ENCODE data around the gene ARMS2. TPM values are rescaled to one million over a fixed set of nuclear protein-coding genes. Genes with fewer than 3 reads are reported as not detected.

The ARMS2 gene
- total RNA-seq, 1 donor from 2014 or later, result not detected

DNA sequence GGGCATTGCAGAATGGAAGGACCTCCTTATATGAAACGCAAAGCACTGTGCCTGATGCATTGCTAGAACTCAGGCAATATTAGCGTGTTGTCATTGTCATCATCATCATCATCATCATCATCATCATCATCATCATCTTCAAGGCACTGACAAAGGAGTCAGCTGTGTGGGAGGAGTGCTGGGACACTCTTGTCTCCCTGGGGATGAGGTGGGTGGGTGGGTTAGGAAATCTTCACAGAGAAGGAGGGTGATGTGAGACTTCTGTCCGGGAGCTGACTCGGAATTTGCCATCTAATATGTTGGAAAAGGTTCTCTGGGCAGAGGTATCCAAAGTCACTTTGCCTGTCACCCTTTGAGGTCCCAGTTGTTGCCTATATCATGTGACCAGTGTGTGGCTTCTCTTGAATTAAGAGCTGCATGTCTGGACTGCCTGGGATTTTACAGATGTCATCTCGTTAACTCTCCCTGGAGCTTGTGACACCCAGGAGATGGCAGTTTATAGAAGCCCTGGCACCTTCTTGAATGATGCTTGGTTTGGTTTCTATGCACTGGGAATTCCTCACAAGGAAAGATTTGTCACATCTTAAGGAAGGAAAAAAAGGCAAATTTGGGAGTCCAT is 14.0 kb downstream of the ARMS2 start:
- no peak for DNase-seq (ENCODE audit: low spot score)
- intact Hi-C loops (cut with micrococcal nuclease), result loop anchor here (10.0 kb wide), 1 partner anchor 666 kb away; the partner anchor contains the start of gene HMX3
- no peaks in the 10 kb centered on the region for H3K9me3 Mint-ChIP-seq
- H3K4me3 Mint-ChIP-seq, result no peak overlapping the region
- H3K27me3 Mint-ChIP-seq (ENCODE audit: insufficient read depth), result peaks cover 35% of the 10 kb centered on the region
- no peaks in the 10 kb centered on the region for H3K36me3 Mint-ChIP-seq (ENCODE audit: low read depth)
- no peak overlapping the region for H3K27ac Mint-ChIP-seq
- no peaks in the 10 kb centered on the region for H3K4me1 Mint-ChIP-seq (ENCODE audit: low read depth)

DNA sequence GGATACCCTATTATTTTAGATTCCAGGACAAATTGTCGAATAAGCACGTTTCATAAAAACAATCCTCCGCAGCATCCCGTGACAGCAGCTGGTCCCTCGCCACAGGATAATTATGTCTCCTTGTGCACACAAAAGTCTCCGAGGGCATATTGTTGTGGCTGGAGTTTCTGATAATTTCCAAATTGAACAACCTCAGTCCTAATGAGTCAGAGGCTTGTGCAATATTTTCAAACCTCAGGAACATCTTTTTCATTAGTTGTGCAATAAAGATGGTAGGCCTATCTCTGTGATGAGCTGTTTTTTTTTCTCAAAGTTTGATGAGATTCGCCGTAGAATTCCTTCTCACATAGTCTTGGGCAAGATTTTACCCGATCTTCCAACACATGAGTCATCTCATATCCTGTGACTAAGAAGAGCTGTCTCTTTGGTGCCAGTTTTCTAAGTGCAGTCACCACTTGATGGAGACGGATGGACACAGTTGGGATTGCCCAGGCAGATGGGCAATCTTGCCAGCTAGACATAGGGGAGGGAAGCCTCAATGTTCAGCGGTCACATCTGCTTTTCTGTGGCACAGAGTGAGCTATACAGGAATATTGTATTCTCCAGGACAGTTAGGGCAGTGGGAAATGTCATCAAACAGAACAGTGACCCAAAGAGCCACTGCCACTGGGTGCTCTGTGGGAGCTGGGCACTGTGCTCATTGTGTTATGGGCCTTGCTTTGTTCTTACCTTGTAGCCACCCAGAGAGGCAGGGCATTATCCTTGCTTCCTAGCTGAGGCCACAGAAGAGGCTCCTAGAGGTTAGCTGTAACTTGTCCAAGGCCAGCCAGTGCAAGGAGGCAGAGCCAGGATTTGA is 14.7 kb downstream of the ARMS2 start:
- intact Hi-C loops (cut with micrococcal nuclease), result loop anchor here (10.0 kb wide), 1 partner anchor 666 kb away; the partner anchor contains the start of gene HMX3
- H3K27me3 Mint-ChIP-seq (ENCODE audit: insufficient read depth), result peaks cover 36% of the 10 kb centered on the region

DNA sequence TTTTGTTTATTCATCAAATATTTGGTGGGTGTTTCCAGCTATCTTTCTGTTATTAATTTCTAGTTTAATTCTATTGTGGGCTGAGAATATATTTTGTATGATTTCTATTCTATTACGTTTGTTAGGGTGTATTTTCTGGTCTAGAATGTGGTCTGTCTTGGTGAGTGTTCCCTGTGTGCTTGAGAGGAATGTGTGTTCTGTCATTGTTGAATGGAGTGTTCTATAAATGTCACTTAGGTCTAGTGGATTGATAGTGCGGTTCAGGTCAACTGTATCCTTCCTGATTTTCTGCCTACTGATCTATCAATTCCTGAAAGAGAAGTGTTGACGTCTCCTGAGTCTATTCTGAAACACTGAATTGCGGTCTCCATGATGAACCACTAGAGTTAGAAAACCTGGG is 15.4 kb downstream of the ARMS2 start:
- H3K9me3 Mint-ChIP-seq, result no peaks in the 10 kb centered on the region
- no peak overlapping the region for H3K4me3 Mint-ChIP-seq
- H3K4me1 Mint-ChIP-seq (ENCODE audit: low read depth), result no peaks in the 10 kb centered on the region
- H3K36me3 Mint-ChIP-seq (ENCODE audit: low read depth), result no peaks in the 10 kb centered on the region
- H3K27ac Mint-ChIP-seq, result no peak overlapping the region
- H3K27me3 Mint-ChIP-seq (ENCODE audit: insufficient read depth), result peaks cover 35% of the 10 kb centered on the region
- intact Hi-C loops (cut with micrococcal nuclease), result loop anchor here (10.0 kb wide), 1 partner anchor 665 kb away; the partner anchor contains the start of gene HMX3
- DNase-seq (ENCODE audit: low spot score), result no peak

More for the DNA sequence above, 14.7 kb downstream of the ARMS2 start:
- Mint-ChIP-seq H3K4me3 (no peak overlapping the region), H3K36me3 (ENCODE audit: low read depth) (no peaks in the 10 kb centered on the region), H3K9me3 (no peaks in the 10 kb centered on the region), H3K27ac (no peak overlapping the region), H3K4me1 (ENCODE audit: low read depth) (no peaks in the 10 kb centered on the region)
- DNase-seq (ENCODE audit: low spot score), result no peak

DNA sequence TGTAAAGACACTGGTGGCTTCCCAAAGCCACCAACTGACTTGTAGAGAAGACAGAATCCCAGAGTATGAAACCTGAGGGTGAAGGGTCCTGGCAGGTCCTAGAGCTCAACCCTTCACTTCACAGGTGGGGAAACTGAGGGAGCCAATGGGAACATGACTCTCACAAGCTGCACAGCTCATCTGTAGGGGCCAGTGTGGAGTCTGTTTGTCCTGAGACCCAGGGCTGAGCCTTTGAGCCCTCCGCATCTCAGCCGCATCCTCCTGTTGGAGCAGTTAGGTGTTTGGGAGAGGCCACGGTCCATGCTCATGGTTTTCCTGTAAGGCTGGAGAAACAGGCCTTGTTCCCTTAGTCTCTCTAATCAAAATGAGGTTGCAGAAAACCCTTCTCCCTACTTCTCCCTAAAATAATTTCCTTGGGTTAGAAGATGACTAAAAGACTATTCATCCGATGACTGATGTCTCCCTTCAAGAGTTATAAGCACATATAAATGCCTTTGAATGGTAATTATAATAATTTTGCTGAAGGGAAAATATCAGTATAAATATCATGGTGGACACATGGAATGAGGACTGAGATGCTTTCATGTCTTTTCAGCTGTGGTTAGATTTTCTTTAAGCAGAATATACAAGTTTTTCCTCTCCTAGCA is 17.2 kb downstream of the ARMS2 start:
- Mint-ChIP-seq H3K4me1 (ENCODE audit: low read depth) (no peaks in the 10 kb centered on the region), H3K27me3 (ENCODE audit: insufficient read depth) (peaks cover 34% of the 10 kb centered on the region), H3K9me3 (no peaks in the 10 kb centered on the region), H3K36me3 (ENCODE audit: low read depth) (no peaks in the 10 kb centered on the region), H3K4me3 (no peak overlapping the region), H3K27ac (no peak overlapping the region)
- DNase-seq (ENCODE audit: low spot score), result no peak
- intact Hi-C loops (cut with micrococcal nuclease), result no loop called here

DNA sequence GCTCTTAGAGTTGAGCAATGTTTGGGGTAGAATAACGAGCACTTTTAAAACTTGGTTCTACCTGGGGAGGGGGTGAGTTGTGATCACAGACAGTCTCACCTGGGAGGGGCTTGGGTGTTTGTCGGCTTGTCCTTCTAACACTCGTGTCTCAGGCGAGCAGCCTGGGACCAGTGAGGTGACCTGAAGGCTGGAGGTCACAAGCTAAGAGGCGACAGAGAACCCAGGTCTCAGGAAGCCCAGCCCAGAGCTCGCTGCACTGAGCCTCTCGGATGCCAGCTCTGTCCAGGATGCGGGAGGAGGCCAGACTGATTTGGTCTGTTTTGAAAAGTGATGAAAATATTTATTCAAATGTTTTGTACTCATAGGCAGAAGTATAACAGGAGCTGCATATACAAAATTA is 18.7 kb downstream of the ARMS2 start:
- no peaks in the 10 kb centered on the region for H3K4me1 Mint-ChIP-seq (ENCODE audit: low read depth)

DNA sequence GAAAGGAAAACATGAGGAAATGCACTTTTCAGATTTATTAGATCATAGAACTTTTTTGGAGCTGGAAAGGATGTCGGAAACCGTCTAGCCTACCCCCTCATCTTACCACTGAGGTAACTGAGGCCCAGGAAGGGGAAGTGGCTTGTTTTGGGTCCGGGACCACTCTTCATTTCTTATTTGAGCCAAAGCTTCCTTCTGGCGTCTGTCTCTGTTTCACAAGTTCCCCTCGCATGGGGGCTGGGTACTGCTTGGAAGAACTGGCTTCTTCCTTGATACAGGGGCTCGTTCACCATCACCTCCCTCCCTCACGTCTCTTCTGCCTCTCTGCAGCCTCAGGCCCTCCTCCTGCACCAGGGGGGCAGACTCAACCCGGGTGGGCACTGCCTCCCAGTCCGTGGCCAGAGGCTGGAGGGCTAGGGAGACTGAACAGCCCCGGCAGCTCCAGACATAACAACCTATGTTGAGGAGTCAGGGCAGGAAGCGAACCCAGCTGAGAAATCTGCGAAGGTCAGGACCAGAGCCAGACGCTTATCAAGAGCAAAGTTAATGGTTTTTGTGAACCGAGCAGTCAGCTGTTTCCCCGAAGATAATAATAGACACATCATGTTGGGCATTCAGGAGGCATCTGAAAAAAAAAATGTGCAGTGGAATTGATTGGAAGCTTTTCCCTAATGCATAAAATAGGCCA is 19.8 kb downstream of the ARMS2 start:
- H3K4me1 Mint-ChIP-seq (ENCODE audit: low read depth), result no peaks in the 10 kb centered on the region
- peaks cover 29% of the 10 kb centered on the region for H3K27me3 Mint-ChIP-seq (ENCODE audit: insufficient read depth)
- no peak overlapping the region for H3K27ac Mint-ChIP-seq
- no peak overlapping the region for H3K4me3 Mint-ChIP-seq
- intact Hi-C loops (cut with micrococcal nuclease), result no loop called here
- no peak for DNase-seq (ENCODE audit: low spot score)
- no peaks in the 10 kb centered on the region for H3K36me3 Mint-ChIP-seq (ENCODE audit: low read depth)
- no peaks in the 10 kb centered on the region for H3K9me3 Mint-ChIP-seq

More for the DNA sequence above, 18.7 kb downstream of the ARMS2 start:
- Mint-ChIP-seq H3K4me3 (no peak overlapping the region), H3K27me3 (ENCODE audit: insufficient read depth) (peaks cover 29% of the 10 kb centered on the region), H3K9me3 (no peaks in the 10 kb centered on the region), H3K27ac (no peak overlapping the region), H3K36me3 (ENCODE audit: low read depth) (no peaks in the 10 kb centered on the region)
- intact Hi-C loops (cut with micrococcal nuclease), result no loop called here
- DNase-seq (ENCODE audit: low spot score), result no peak

DNA sequence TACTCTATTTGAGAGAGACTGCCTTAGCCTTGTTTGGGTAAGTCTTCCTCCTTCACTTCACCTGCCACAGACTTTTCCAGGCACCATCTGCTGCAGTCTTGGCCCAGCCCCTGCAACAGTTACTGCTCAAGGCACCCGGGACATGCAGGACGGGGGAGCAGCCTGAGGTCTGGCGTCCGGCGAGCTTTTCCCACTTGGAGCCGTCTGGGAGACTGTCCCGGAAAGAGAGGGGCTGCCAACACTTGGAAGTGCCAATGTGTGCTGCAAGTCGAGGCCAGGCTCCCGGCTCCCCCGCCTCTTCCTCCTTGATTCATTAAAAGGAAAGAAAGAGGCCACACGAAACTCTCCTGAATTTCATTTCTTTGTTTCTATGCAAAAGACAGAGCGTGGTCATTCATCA is 20.6 kb downstream of the ARMS2 start:
- no peak overlapping the region for H3K4me3 Mint-ChIP-seq
- H3K27me3 Mint-ChIP-seq (ENCODE audit: insufficient read depth), result peaks cover 24% of the 10 kb centered on the region
- H3K36me3 Mint-ChIP-seq (ENCODE audit: low read depth), result no peaks in the 10 kb centered on the region
- no peaks in the 10 kb centered on the region for H3K9me3 Mint-ChIP-seq
- DNase-seq (ENCODE audit: low spot score), result no peak
- H3K27ac Mint-ChIP-seq, result no peak overlapping the region
- no peaks in the 10 kb centered on the region for H3K4me1 Mint-ChIP-seq (ENCODE audit: low read depth)
- intact Hi-C loops (cut with micrococcal nuclease), result no loop called here

DNA sequence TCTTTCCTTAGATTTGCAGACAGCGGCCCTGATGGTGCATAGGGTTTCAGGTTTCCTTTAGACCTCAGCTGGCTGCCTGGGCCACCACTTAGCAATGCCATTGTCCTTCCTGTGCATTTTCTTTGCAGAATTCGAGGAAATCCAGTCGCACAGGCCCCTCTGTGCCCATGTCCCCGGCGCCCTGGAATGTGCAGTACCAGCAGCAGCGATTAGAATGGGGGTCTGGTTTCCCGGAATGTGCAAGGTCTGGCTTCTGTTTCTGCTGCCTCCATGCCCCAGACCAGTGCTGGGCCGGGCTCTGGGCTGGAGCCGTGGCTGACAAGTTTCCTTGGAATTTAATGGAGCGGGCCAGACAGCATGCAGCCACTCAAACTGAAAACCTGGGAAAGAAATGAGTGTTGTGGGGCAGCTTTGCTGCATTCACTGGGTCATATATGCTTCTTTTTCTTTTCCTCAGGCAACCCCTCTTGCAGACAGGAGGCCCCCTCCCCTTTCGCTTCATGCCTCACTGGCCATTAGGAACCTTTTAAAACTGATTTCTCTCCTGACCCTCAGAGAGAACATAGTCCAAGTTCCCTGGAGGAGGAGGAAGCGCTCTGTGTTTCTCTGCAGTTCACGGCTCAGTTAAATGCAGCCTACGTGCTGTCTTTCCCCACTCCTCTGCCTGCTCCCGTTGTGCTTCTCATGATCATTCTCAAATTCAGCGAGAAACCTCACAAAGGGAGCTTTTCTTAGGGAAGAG is 21.3 kb downstream of the ARMS2 start:
- intact Hi-C loops (cut with micrococcal nuclease), result no loop called here
- Mint-ChIP-seq H3K27me3 (ENCODE audit: insufficient read depth) (peaks cover 22% of the 10 kb centered on the region), H3K4me3 (no peak overlapping the region)

DNA sequence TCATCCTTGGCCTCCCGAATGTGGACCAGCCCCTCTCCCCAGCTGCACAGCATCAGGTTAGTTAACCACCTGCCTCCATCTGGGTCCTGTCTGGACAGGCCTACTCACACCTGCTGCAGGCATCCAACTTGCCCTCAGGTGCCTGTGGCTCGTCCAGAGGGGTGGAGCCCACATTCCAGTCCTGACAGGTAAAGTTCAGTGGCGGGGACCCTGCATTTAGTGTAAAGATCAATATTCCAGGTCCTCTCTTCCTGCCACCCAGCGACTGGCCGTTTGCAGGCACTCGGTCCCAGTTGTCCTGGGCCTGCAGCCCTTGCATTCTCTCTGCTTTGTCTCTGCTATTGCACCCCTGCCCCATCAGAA is 21.9 kb downstream of the ARMS2 start:
- intact Hi-C loops (cut with micrococcal nuclease), result no loop called here
- no peak for DNase-seq (ENCODE audit: low spot score)
- H3K4me3 Mint-ChIP-seq, result no peak overlapping the region
- H3K27me3 Mint-ChIP-seq (ENCODE audit: insufficient read depth), result peaks cover 20% of the 10 kb centered on the region
- H3K4me1 Mint-ChIP-seq (ENCODE audit: low read depth), result no peaks in the 10 kb centered on the region
- no peaks in the 10 kb centered on the region for H3K36me3 Mint-ChIP-seq (ENCODE audit: low read depth)
- H3K9me3 Mint-ChIP-seq, result no peaks in the 10 kb centered on the region
- H3K27ac Mint-ChIP-seq, result no peak overlapping the region

More for the DNA sequence above, 21.3 kb downstream of the ARMS2 start:
- H3K4me1 Mint-ChIP-seq (ENCODE audit: low read depth), result no peaks in the 10 kb centered on the region
- DNase-seq (ENCODE audit: low spot score), result no peak
- no peaks in the 10 kb centered on the region for H3K9me3 Mint-ChIP-seq
- H3K36me3 Mint-ChIP-seq (ENCODE audit: low read depth), result no peaks in the 10 kb centered on the region
- H3K27ac Mint-ChIP-seq, result no peak overlapping the region

DNA sequence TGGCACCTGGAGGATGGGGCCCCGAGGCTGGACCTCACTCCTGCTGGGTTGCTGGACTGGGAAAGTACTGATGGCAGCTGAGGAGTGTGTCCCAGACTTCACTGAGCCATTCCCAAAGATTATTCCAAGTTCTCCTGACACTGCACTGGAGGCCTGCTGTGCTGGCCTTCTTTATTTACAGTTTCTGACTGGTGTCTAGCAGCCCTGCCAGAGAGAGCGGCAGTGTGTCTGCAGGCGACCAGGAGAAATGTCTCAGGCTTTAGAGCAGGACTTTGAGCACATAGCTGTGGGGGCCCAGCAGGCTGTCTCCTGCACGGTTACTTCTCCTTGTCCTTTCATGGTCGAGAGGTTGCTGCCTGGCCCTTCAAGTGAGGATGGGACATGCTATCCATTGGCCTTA is 23.0 kb downstream of the ARMS2 start:
- Mint-ChIP-seq H3K4me1 (ENCODE audit: low read depth) (no peaks in the 10 kb centered on the region), H3K4me3 (no peak overlapping the region), H3K36me3 (ENCODE audit: low read depth) (no peaks in the 10 kb centered on the region), H3K27me3 (ENCODE audit: insufficient read depth) (peaks cover 20% of the 10 kb centered on the region), H3K9me3 (no peaks in the 10 kb centered on the region), H3K27ac (no peak overlapping the region)
- intact Hi-C loops (cut with micrococcal nuclease), result no loop called here
- DNase-seq (ENCODE audit: low spot score), result no peak

DNA sequence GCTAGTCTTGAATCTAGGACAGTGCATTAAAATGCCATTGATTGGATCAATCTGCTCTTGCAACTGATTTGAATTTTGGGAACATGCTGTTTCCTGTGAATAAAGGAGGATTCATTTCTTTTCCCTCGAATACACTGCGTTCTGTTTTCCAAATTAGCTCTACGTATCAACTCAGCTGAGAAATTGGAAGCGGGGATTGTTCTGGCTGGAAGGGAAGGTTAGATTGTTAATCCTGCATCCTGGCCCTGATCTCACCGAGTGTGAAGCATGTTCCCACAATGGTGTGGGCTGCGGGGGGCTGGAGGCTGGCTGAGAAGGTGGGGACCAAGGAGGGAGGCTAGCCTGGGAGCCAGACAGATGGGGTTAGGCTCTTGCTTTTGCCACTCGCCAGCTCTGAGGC is 24.5 kb downstream of the ARMS2 start:
- Mint-ChIP-seq H3K27me3 (ENCODE audit: insufficient read depth) (peaks cover 16% of the 10 kb centered on the region), H3K4me3 (no peak overlapping the region), H3K36me3 (ENCODE audit: low read depth) (no peaks in the 10 kb centered on the region), H3K9me3 (no peaks in the 10 kb centered on the region), H3K4me1 (ENCODE audit: low read depth) (no peaks in the 10 kb centered on the region), H3K27ac (no peak overlapping the region)
- intact Hi-C loops (cut with micrococcal nuclease), result no loop called here
- DNase-seq (ENCODE audit: low spot score), result no peak

DNA sequence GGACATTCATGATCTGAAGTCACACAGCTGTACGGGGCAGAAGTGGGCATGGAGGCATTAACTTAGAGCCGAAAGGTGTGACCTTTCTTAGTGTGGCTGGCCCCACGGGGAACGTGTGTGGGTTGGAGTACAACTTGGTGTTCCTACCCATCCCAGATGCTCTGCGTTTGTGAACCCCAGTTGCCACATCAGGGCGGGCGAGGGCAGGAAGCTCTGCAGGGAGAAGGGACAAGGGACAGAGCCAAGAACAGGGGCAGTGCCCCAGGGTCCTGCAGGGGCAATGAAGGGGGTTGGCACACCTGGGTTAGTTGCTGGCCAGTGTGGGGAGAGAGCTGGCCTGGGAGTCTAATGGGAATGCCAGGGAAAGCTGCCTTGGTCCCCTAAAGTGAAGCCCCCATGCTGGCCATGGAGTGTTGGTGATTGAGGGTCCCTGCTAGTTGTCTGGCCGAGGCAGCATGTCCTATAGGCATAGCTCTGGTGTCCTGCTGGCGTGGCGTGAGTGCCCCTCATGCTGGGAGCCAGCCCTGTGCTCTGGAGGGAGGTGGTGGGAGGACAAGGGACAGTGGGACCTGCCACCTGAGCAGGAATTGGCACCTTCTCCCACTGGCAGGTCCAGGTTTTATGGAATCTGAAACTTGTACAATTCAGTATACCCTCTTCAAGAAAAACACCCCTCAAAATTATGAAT is 25.8 kb downstream of the ARMS2 start:
- Mint-ChIP-seq H3K36me3 (ENCODE audit: low read depth) (no peaks in the 10 kb centered on the region), H3K27me3 (ENCODE audit: insufficient read depth) (peaks cover 5% of the 10 kb centered on the region), H3K4me3 (no peak overlapping the region), H3K9me3 (no peaks in the 10 kb centered on the region), H3K27ac (no peak overlapping the region), H3K4me1 (ENCODE audit: low read depth) (no peaks in the 10 kb centered on the region)
- intact Hi-C loops (cut with micrococcal nuclease), result no loop called here
- no peak for DNase-seq (ENCODE audit: low spot score)

Measured in activated T-helper 1 cell treated with anti-CD3 and anti-CD28 coated beads, Interleukin-12 subunit alpha, Interleukin-12 subunit beta, Interleukin-2, Interleukin-4 antibody, amounts not matched to agents 30 ng/mL and 10 ng/mL and 1 ng/mL, durations not matched to agents 14 hours and 24 hours and 36 hours (primary cell).